ENCODE measurements around the gene IL12B.

GRCh38 chr5:159322180-159322579, 8.1 kb downstream of the IL12B start:
- TF ChIP-seq CTCF (conservative IDR thresholded peaks at IDR 0.05) (no peak), EZH2 (IDR thresholded peaks at IDR 0.05; ENCODE audit: low read depth) (no peak)

All from PC-9 (cell line).